ENCODE measurements around the gene DUSP10. TPM values are rescaled to one million over a fixed set of nuclear protein-coding genes. Genes with fewer than 3 reads are reported as not detected.

Gene DUSP10
- total and polyA plus RNA-seq, 8 donors: 4.7 to 14.5 (median 9.3) TPM

GRCh38 chr1:221775206-221775605 lies 33.3 kb upstream of the DUSP10 start:
- Histone ChIP-seq H3K27ac (no peak overlapping the region), H3K27me3 (no peaks in the 10 kb centered on the region), H3K4me3 (no peak overlapping the region), H3K9me3 (no peaks in the 10 kb centered on the region), H3K4me1 (no peaks in the 10 kb centered on the region), H3K36me3 (no peaks in the 10 kb centered on the region)
- 71 to 78% methylated on average over 4 of the region's 4 CpGs for WGBS, 2 donors
- intact Hi-C loops (cut with DNase I): no loop called here
- ATAC-seq: peak in 1 of 4 donors; percentile 42
- no peak for FAIRE-seq
- no peak for DNase-seq
- TF ChIP-seq CTCF (IDR thresholded peaks at IDR 0.05): no peak

GRCh38 chr1:221774054-221774842 lies 32.4 kb upstream of the DUSP10 start:
- no peak for ATAC-seq
- intact Hi-C loops (cut with DNase I): no loop called here
- 87 to 91% methylated on average over 8 of the region's 8 CpGs for whole genome bisulfite sequencing, 2 donors
- Histone ChIP-seq H3K27ac (no peak overlapping the region), H3K36me3 (no peaks in the 10 kb centered on the region), H3K27me3 (no peaks in the 10 kb centered on the region), H3K9me3 (no peaks in the 10 kb centered on the region), H3K4me1 (no peaks in the 10 kb centered on the region), H3K4me3 (no peak overlapping the region)
- no peak for TF ChIP-seq CTCF (IDR thresholded peaks at IDR 0.05)
- FAIRE-seq: no peak
- no peak for DNase-seq

- Histone ChIP-seq H3K4me1 (no peaks in the 10 kb centered on the region), H3K4me3 (no peak overlapping the region), H3K27ac (no peak overlapping the region), H3K9me3 (no peaks in the 10 kb centered on the region), H3K27me3 (no peaks in the 10 kb centered on the region), H3K36me3 (no peaks in the 10 kb centered on the region)
- ATAC-seq (no peak), FAIRE-seq (no peak), DNase-seq (no peak)
- no peak for TF ChIP-seq CTCF (IDR thresholded peaks at IDR 0.05)
- 82 to 87% methylated on average over 2 of the region's 2 CpGs for WGBS, 2 donors
- intact Hi-C loops (cut with DNase I): no loop called here
Measured at GRCh38 chr1:221773383-221773782, 31.5 kb upstream of the DUSP10 start.

- no peak for FAIRE-seq
- Histone ChIP-seq H3K27me3 (no peaks in the 10 kb centered on the region), H3K9me3 (no peaks in the 10 kb centered on the region), H3K36me3 (no peaks in the 10 kb centered on the region), H3K4me1 (no peaks in the 10 kb centered on the region), H3K27ac (no peak overlapping the region), H3K4me3 (no peak overlapping the region)
- 70 to 74% methylated on average over 3 of the region's 3 CpGs for WGBS, 2 donors
- intact Hi-C loops (cut with DNase I): no loop called here
- no peak for ATAC-seq
- DNase-seq: no peak
- TF ChIP-seq CTCF (IDR thresholded peaks at IDR 0.05): no peak
Measured at GRCh38 chr1:221772117-221772516, 30.2 kb upstream of the DUSP10 start.

- Histone ChIP-seq H3K9me3 (no peaks in the 10 kb centered on the region), H3K27ac (no peak overlapping the region), H3K36me3 (no peaks in the 10 kb centered on the region), H3K4me1 (no peaks in the 10 kb centered on the region), H3K4me3 (no peak overlapping the region), H3K27me3 (no peaks in the 10 kb centered on the region)
- no peak for FAIRE-seq
- intact Hi-C loops (cut with DNase I): no loop called here
- DNase-seq: no peak
- no peak for ATAC-seq
- WGBS, 2 donors: 68 to 77% methylated on average over 5 of the region's 5 CpGs
- no peak for TF ChIP-seq CTCF (IDR thresholded peaks at IDR 0.05)
Measured at GRCh38 chr1:221768444-221769066, 26.7 kb upstream of the DUSP10 start.
